ENCODE data around the gene PSD4. TPM values are rescaled to one million over a fixed set of nuclear protein-coding genes. Genes with fewer than 3 reads are reported as not detected.

PSD4 gene
- total RNA-seq, 3 donors from 2014 or later = 40.8 to 91.3 (median 64.4) TPM

- DNase-seq (peak in 1 of 3 donors; percentile 6), ATAC-seq (peak; percentile 73)
- H3K4me1 ChIP-seq (ENCODE audit: low read depth) = peaks cover 18% of the 10 kb centered on the region
- TF ChIP-seq CTCF (IDR thresholded peaks at IDR 0.05) = no peak
- H3K4me3 ChIP-seq = peak overlapping the region; percentile 44
- no peaks in the 10 kb centered on the region for H3K9me3 ChIP-seq
- no peaks in the 10 kb centered on the region for H3K36me3 ChIP-seq (ENCODE audit: low read depth)
- intact Hi-C loops (cut with DNase I, micrococcal nuclease) = no loop called here
Measured at GRCh38 chr2:113157897-113158753, 15.6 kb upstream of the PSD4 start.

GRCh38 chr2:113158884-113159553 lies 14.8 kb upstream of the PSD4 start:
- no peak for TF ChIP-seq CTCF (IDR thresholded peaks at IDR 0.05)
- peak in 1 of 3 donors; percentile 2 for DNase-seq
- no peak for ATAC-seq

GRCh38 chr2:113160248-113160647 lies 13.5 kb upstream of the PSD4 start:
- no peaks in the 10 kb centered on the region for H3K36me3 ChIP-seq (ENCODE audit: low read depth)
- no peaks in the 10 kb centered on the region for H3K9me3 ChIP-seq
- H3K4me3 ChIP-seq = no peak overlapping the region
- intact Hi-C loops (cut with DNase I, micrococcal nuclease) = no loop called here
- ATAC-seq (no peak), DNase-seq (peak in 1 of 3 donors; percentile 0)
- H3K4me1 ChIP-seq (ENCODE audit: low read depth) = peaks cover 27% of the 10 kb centered on the region
- no peak for TF ChIP-seq CTCF (IDR thresholded peaks at IDR 0.05)

More at GRCh38 chr2:113158884-113159553, 14.8 kb upstream of the PSD4 start:
- Histone ChIP-seq H3K4me3 (no peak overlapping the region), H3K36me3 (ENCODE audit: low read depth) (no peaks in the 10 kb centered on the region), H3K9me3 (no peaks in the 10 kb centered on the region), H3K4me1 (ENCODE audit: low read depth) (peaks cover 19% of the 10 kb centered on the region)
- intact Hi-C loops (cut with DNase I, micrococcal nuclease) = no loop called here

GRCh38 chr2:113160962-113161361 lies 12.8 kb upstream of the PSD4 start:
- peak in 1 of 3 donors; percentile 1 for DNase-seq
- Histone ChIP-seq H3K36me3 (ENCODE audit: low read depth) (no peaks in the 10 kb centered on the region), H3K4me1 (ENCODE audit: low read depth) (peaks cover 33% of the 10 kb centered on the region), H3K4me3 (no peak overlapping the region), H3K9me3 (no peaks in the 10 kb centered on the region)
- no peak for TF ChIP-seq CTCF (IDR thresholded peaks at IDR 0.05)
- intact Hi-C loops (cut with DNase I, micrococcal nuclease) = no loop called here
- no peak for ATAC-seq

GRCh38 chr2:113162173-113162572 lies 11.6 kb upstream of the PSD4 start:
- Histone ChIP-seq H3K9me3 (no peaks in the 10 kb centered on the region), H3K4me1 (ENCODE audit: low read depth) (peaks cover 33% of the 10 kb centered on the region), H3K36me3 (ENCODE audit: low read depth) (no peaks in the 10 kb centered on the region), H3K4me3 (no peak overlapping the region)
- intact Hi-C loops (cut with DNase I, micrococcal nuclease) = no loop called here
- no peak for TF ChIP-seq CTCF (IDR thresholded peaks at IDR 0.05)
- DNase-seq = peak in 1 of 3 donors; percentile 0
- ATAC-seq = no peak
